Measurements from ENCODE around the gene LRMDA. TPM values are rescaled to one million over a fixed set of nuclear protein-coding genes. Genes with fewer than 3 reads are reported as not detected.

Gene LRMDA
- total RNA-seq, 2 experiments from 2014 or later = not detected

GRCh38 chr10:76111404-76111803, 680.0 kb downstream of the LRMDA start:
- Mint-ChIP-seq H3K36me3 (ENCODE audit: low read depth) (no peaks in the 10 kb centered on the region), H3K27me3 (peaks cover 4% of the 10 kb centered on the region), H3K9me3 (no peaks in the 10 kb centered on the region), H3K4me3 (no peak overlapping the region), H3K27ac (no peak overlapping the region), H3K4me1 (ENCODE audit: low read depth) (no peaks in the 10 kb centered on the region)
- TF ChIP-seq CTCF (IDR thresholded peaks at IDR 0.05) = no peak
- peaks cover 0 to 10% of the 10 kb centered on the region in 2 experiments for H3K9me3 ChIP-seq (ENCODE audit: control insufficient read depth in 1 of 2, insufficient read depth in 1 of 2, low read length in 2 of 2)
- H3K4me1 ChIP-seq (ENCODE audit: insufficient read depth, low read length) = no peaks in the 10 kb centered on the region
- no peak overlapping the region for H3K27ac ChIP-seq (ENCODE audit: low read depth in 1 of 2, low read length in 2 of 2)
- intact Hi-C loops (cut with DNase I, micrococcal nuclease) = no loop called here
- POLR2A ChIA-PET = no interaction called here
- no peak overlapping the region for H3K4me3 ChIP-seq (ENCODE audit: low read length)
- DNase-seq (no peak), ATAC-seq (ENCODE audit: poor library complexity) (no peak)
- CTCF ChIA-PET = no interaction called here
- no peaks in the 10 kb centered on the region for H3K36me3 ChIP-seq (ENCODE audit: insufficient read depth, low read length)
- H3K27me3 ChIP-seq (ENCODE audit: control insufficient read depth in 1 of 2, insufficient read depth in 2 of 2, low read length in 2 of 2) = no peaks in the 10 kb centered on the region

GRCh38 chr10:76111986-76112825, 680.8 kb downstream of the LRMDA start:
- H3K4me1 Mint-ChIP-seq (ENCODE audit: low read depth) = no peaks in the 10 kb centered on the region
- no peak overlapping the region for H3K27ac Mint-ChIP-seq
- CTCF ChIA-PET = no interaction called here

GRCh38 chr10:76112826-76113150, 681.4 kb downstream of the LRMDA start:
- no peak for TF ChIP-seq CTCF (IDR thresholded peaks at IDR 0.05)
- Histone ChIP-seq H3K4me3 (ENCODE audit: low read length) (no peak overlapping the region), H3K4me1 (ENCODE audit: insufficient read depth, low read length) (no peaks in the 10 kb centered on the region), H3K27ac (ENCODE audit: low read depth in 1 of 2, low read length in 2 of 2) (no peak overlapping the region), H3K36me3 (ENCODE audit: insufficient read depth, low read length) (no peaks in the 10 kb centered on the region), H3K27me3 (ENCODE audit: control insufficient read depth in 1 of 2, insufficient read depth in 2 of 2, low read length in 2 of 2) (no peaks in the 10 kb centered on the region), H3K9me3 (ENCODE audit: control insufficient read depth in 1 of 2, insufficient read depth in 1 of 2, low read length in 2 of 2) (peaks cover 0 to 10% of the 10 kb centered on the region in 2 experiments)
- ATAC-seq (ENCODE audit: poor library complexity) (no peak), DNase-seq (no peak)
- POLR2A ChIA-PET = no interaction called here
- no peaks in the 10 kb centered on the region for H3K36me3 Mint-ChIP-seq (ENCODE audit: low read depth)
- H3K4me3 Mint-ChIP-seq = no peak overlapping the region
- no peaks in the 10 kb centered on the region for H3K4me1 Mint-ChIP-seq (ENCODE audit: low read depth)
- H3K27ac Mint-ChIP-seq = no peak overlapping the region
- CTCF ChIA-PET = no interaction called here
- no peaks in the 10 kb centered on the region for H3K9me3 Mint-ChIP-seq
- H3K27me3 Mint-ChIP-seq = no peaks in the 10 kb centered on the region
- intact Hi-C loops (cut with DNase I, micrococcal nuclease) = no loop called here

More at GRCh38 chr10:76111986-76112825, 680.8 kb downstream of the LRMDA start:
- Histone ChIP-seq H3K27ac (ENCODE audit: low read depth in 1 of 2, low read length in 2 of 2) (no peak overlapping the region), H3K9me3 (ENCODE audit: control insufficient read depth in 1 of 2, insufficient read depth in 1 of 2, low read length in 2 of 2) (peaks cover 0 to 10% of the 10 kb centered on the region in 2 experiments), H3K4me1 (ENCODE audit: insufficient read depth, low read length) (no peaks in the 10 kb centered on the region), H3K27me3 (ENCODE audit: control insufficient read depth in 1 of 2, insufficient read depth in 2 of 2, low read length in 2 of 2) (no peaks in the 10 kb centered on the region), H3K4me3 (ENCODE audit: low read length) (no peak overlapping the region), H3K36me3 (ENCODE audit: insufficient read depth, low read length) (no peaks in the 10 kb centered on the region)
- no peak for TF ChIP-seq CTCF (IDR thresholded peaks at IDR 0.05)
- no peak for ATAC-seq (ENCODE audit: poor library complexity)
- intact Hi-C loops (cut with DNase I, micrococcal nuclease) = no loop called here
- Mint-ChIP-seq H3K27me3 (no peaks in the 10 kb centered on the region), H3K9me3 (no peaks in the 10 kb centered on the region), H3K36me3 (ENCODE audit: low read depth) (no peaks in the 10 kb centered on the region), H3K4me3 (no peak overlapping the region)
- POLR2A ChIA-PET = no interaction called here
- DNase-seq = no peak
